ENCODE results near the gene DNAH10.

DNAH10 gene

DNA sequence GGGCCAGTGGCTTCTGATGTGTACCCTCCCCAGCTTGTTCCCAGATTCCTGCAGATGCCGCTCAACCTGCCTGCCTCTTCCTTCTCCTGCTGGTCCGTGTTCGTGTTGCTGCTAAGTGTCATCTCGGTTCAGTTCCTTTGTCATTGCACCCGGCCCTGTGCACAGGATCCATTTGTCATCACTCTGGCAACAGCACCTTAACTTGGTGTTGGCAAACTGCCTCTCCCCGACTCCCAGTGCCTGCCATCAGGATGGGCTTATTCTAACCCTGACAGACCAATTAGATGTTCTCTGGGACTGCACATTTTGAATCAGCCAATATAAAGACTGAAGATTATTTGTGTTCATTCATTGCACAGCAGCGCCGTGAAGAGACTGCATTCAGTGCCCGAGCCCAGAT is 137.3 kb downstream of the DNAH10 start:
- H2AFZ ChIP-seq (ENCODE audit: low read length): no peak overlapping the region
- no peaks in the 10 kb centered on the region for H3K27me3 ChIP-seq (ENCODE audit: insufficient read depth, low read length)
- H3K9me3 ChIP-seq (ENCODE audit: low read length): no peaks in the 10 kb centered on the region
- H3K27ac ChIP-seq (ENCODE audit: low read depth, low read length, poor library complexity, severe bottlenecking): no peak overlapping the region
- no peak overlapping the region for H3K4me3 ChIP-seq (ENCODE audit: low read depth, low read length, poor library complexity, severe bottlenecking)
- no peak overlapping the region for H3K9ac ChIP-seq (ENCODE audit: low read length)
- no peaks in the 10 kb centered on the region for H3K4me1 ChIP-seq (ENCODE audit: insufficient read depth, low read length, severe bottlenecking)
- no peaks in the 10 kb centered on the region for H3F3A ChIP-seq (ENCODE audit: insufficient read depth, low read length)
- H3K4me2 ChIP-seq (ENCODE audit: low read length): no peak overlapping the region
- no peaks in the 10 kb centered on the region for H4K20me1 ChIP-seq (ENCODE audit: insufficient read depth, low read length)
- no peaks in the 10 kb centered on the region for H3K9me2 ChIP-seq (ENCODE audit: low read depth, low read length)
- TF ChIP-seq, protein P1, sequence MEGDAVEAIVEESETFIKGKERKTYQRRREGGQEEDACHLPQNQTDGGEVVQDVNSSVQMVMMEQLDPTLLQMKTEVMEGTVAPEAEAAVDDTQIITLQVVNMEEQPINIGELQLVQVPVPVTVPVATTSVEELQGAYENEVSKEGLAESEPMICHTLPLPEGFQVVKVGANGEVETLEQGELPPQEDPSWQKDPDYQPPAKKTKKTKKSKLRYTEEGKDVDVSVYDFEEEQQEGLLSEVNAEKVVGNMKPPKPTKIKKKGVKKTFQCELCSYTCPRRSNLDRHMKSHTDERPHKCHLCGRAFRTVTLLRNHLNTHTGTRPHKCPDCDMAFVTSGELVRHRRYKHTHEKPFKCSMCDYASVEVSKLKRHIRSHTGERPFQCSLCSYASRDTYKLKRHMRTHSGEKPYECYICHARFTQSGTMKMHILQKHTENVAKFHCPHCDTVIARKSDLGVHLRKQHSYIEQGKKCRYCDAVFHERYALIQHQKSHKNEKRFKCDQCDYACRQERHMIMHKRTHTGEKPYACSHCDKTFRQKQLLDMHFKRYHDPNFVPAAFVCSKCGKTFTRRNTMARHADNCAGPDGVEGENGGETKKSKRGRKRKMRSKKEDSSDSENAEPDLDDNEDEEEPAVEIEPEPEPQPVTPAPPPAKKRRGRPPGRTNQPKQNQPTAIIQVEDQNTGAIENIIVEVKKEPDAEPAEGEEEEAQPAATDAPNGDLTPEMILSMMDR (IDR thresholded peaks at IDR 0.05; ENCODE audit: low read length): no peak
- TF ChIP-seq EZH2 (IDR thresholded peaks at IDR 0.05; ENCODE audit: borderline replicate concordance, low read length): no peak
- no peaks in the 10 kb centered on the region for H3K36me3 ChIP-seq (ENCODE audit: insufficient read depth, low read length)
- no peaks in the 10 kb centered on the region for H3K79me2 ChIP-seq (ENCODE audit: insufficient read depth, low read length)

DNA sequence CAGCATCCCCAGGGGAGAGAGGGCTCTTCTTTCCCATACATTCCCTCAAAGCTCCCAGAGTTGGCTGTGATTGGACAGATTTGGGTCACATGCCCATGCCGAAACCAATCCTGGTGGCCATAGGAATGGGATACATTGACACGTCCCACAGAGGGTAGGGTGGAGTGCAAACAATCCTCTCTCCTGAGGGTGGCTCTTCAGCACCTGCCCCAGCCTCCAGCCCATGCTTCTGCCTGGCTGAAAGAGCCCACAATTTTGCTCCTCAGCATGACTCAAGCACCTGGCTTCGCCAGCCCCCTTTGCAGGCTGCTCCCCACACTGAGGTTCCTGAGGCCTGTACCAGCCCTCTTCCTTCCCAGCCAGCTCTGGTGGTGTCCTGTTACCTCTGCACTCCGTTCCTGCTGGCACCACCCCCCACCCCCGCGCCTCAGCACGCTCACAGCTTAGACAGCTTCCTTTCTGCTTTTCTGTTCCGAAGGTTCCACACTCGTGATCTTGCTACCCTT is 138.8 kb downstream of the DNAH10 start:
- Histone ChIP-seq H3K27me3 (ENCODE audit: insufficient read depth, low read length) (no peaks in the 10 kb centered on the region; the same call in 1 of the 2 replicates), H3K4me3 (ENCODE audit: low read depth, low read length, poor library complexity, severe bottlenecking) (no peak overlapping the region), H3F3A (ENCODE audit: insufficient read depth, low read length) (no peaks in the 10 kb centered on the region), H3K9ac (ENCODE audit: low read length) (no peak overlapping the region), H3K27ac (ENCODE audit: low read depth, low read length, poor library complexity, severe bottlenecking) (no peak overlapping the region), H3K36me3 (ENCODE audit: insufficient read depth, low read length) (no peaks in the 10 kb centered on the region), H3K9me2 (ENCODE audit: low read depth, low read length) (no peaks in the 10 kb centered on the region), H2AFZ (ENCODE audit: low read length) (no peak overlapping the region), H3K4me1 (ENCODE audit: insufficient read depth, low read length, severe bottlenecking) (no peaks in the 10 kb centered on the region), H3K9me3 (ENCODE audit: low read length) (no peaks in the 10 kb centered on the region), H4K20me1 (ENCODE audit: insufficient read depth, low read length) (no peaks in the 10 kb centered on the region), H3K4me2 (ENCODE audit: low read length) (no peak overlapping the region), H3K79me2 (ENCODE audit: insufficient read depth, low read length) (no peaks in the 10 kb centered on the region)
- TF ChIP-seq EZH2 (IDR thresholded peaks at IDR 0.05; ENCODE audit: borderline replicate concordance, low read length): no peak
- TF ChIP-seq, protein P1 (IDR thresholded peaks at IDR 0.05; ENCODE audit: low read length): no peak

DNA sequence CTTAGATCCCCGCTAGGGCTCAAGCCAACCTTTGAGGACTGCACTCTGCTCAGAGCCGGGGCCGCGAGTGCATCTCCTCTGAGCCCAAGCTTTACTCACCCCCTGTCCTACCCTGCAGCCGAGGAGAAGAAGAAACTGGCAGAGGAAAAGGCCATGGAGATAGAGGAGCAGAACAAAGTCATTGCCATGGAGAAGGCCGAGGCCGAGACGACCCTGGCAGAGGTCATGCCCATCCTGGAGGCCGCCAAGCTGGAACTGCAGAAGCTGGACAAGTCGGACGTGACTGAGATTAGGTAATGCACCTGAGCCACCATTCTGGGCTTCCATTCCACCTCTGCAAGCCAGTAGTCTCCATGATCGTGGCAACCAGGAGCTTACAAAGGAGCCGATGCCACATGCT is 140.7 kb downstream of the DNAH10 start:
- TF ChIP-seq EZH2 (IDR thresholded peaks at IDR 0.05; ENCODE audit: borderline replicate concordance, low read length): no peak
- TF ChIP-seq, protein P1 (IDR thresholded peaks at IDR 0.05; ENCODE audit: low read length): no peak
- H3K27ac ChIP-seq (ENCODE audit: low read depth, low read length, poor library complexity, severe bottlenecking): no peak overlapping the region
- no peaks in the 10 kb centered on the region for H3K4me1 ChIP-seq (ENCODE audit: insufficient read depth, low read length, severe bottlenecking)
- H3K79me2 ChIP-seq (ENCODE audit: insufficient read depth, low read length): no peaks in the 10 kb centered on the region
- H2AFZ ChIP-seq (ENCODE audit: low read length): no peak overlapping the region
- no peaks in the 10 kb centered on the region for H4K20me1 ChIP-seq (ENCODE audit: insufficient read depth, low read length)
- no peak overlapping the region for H3K9ac ChIP-seq (ENCODE audit: low read length)
- H3F3A ChIP-seq (ENCODE audit: insufficient read depth, low read length): no peaks in the 10 kb centered on the region
- no peak overlapping the region for H3K4me3 ChIP-seq (ENCODE audit: low read depth, low read length, poor library complexity, severe bottlenecking)
- no peaks in the 10 kb centered on the region; the same call in 1 of the 2 replicates for H3K27me3 ChIP-seq (ENCODE audit: insufficient read depth, low read length)
- H3K9me2 ChIP-seq (ENCODE audit: low read depth, low read length): no peaks in the 10 kb centered on the region
- no peak overlapping the region for H3K4me2 ChIP-seq (ENCODE audit: low read length)
- no peaks in the 10 kb centered on the region for H3K36me3 ChIP-seq (ENCODE audit: insufficient read depth, low read length)
- H3K9me3 ChIP-seq (ENCODE audit: low read length): no peaks in the 10 kb centered on the region
